ENCODE data around the gene NEUROD4.

NEUROD4 gene

GRCh38 chr12:54998958-54999510 lies 20.7 kb upstream of the NEUROD4 start:
- no peak for FAIRE-seq

- FAIRE-seq: no peak
These were observed 18.4 kb upstream of the NEUROD4 start for GRCh38 chr12:55001198-55001868.

GRCh38 chr12:55002355-55002754 lies 17.4 kb upstream of the NEUROD4 start:
- FAIRE-seq: no peak

- no peak for FAIRE-seq
These were observed 10.7 kb upstream of the NEUROD4 start for GRCh38 chr12:55008944-55009585.

- no peak for FAIRE-seq
These were observed 2.3 kb upstream of the NEUROD4 start for GRCh38 chr12:55017416-55017925.

GRCh38 chr12:55024575-55024974 lies 4.8 kb downstream of the NEUROD4 start:
- no peak for FAIRE-seq

- no peak for FAIRE-seq
These were observed 5.7 kb downstream of the NEUROD4 start for GRCh38 chr12:55025508-55025907.

GRCh38 chr12:55034218-55034617 lies 14.4 kb downstream of the NEUROD4 start:
- FAIRE-seq: no peak

- FAIRE-seq: no peak
These were observed 16.7 kb downstream of the NEUROD4 start for GRCh38 chr12:55036326-55037115.

- FAIRE-seq: no peak
These were observed 17.7 kb downstream of the NEUROD4 start for GRCh38 chr12:55037351-55037987.

- FAIRE-seq: no peak
These were observed 19.9 kb downstream of the NEUROD4 start for GRCh38 chr12:55039395-55040354.

GRCh38 chr12:55041345-55042055 lies 21.7 kb downstream of the NEUROD4 start:
- FAIRE-seq: no peak

GRCh38 chr12:55043542-55043941 lies 23.8 kb downstream of the NEUROD4 start:
- FAIRE-seq: no peak

- FAIRE-seq: no peak
These were observed 24.4 kb downstream of the NEUROD4 start for GRCh38 chr12:55044135-55044534.

- no peak for FAIRE-seq
These were observed 29.9 kb downstream of the NEUROD4 start for GRCh38 chr12:55049676-55050075.

GRCh38 chr12:55051197-55051947 lies 31.6 kb downstream of the NEUROD4 start:
- no peak for FAIRE-seq

- FAIRE-seq: no peak
These were observed 37.7 kb downstream of the NEUROD4 start for GRCh38 chr12:55057481-55057880.

- no peak for FAIRE-seq
These were observed 38.3 kb downstream of the NEUROD4 start for GRCh38 chr12:55058082-55058481.

- no peak for FAIRE-seq
These were observed 39.0 kb downstream of the NEUROD4 start for GRCh38 chr12:55058776-55059175.

- no peak for FAIRE-seq
These were observed 40.7 kb downstream of the NEUROD4 start for GRCh38 chr12:55060470-55060869.

Data from islet of Langerhans (tissue), 1 donor.